BE2C (cell line): Measurements from ENCODE around the gene AADAC.
"Not testable (repeated sequence)": the region's sequence is repeated elsewhere in the genome, so short reads cannot be mapped to it uniquely, and the experiment has no call there.

Source experiments
- DNase-seq: peaks from one replicate; pipeline ENCODE4 v3.0.0-alpha.2; 2020
- H3K27me3 ChIP-seq: fragments of 250-450 bp; sonication (Bioruptor Pico); 2 replicates; pipeline ENCODE4 v1.5.1; 2020; ENCODE audit warnings: mild to moderate bottlenecking
- H3K36me3 ChIP-seq: fragments of 250-450 bp; sonication (Bioruptor Pico); 2 replicates; pipeline ENCODE4 v1.5.1; 2020; ENCODE audit warnings: mild to moderate bottlenecking
- H3K4me1 ChIP-seq: fragments of 250-450 bp; sonication (Bioruptor Pico); 2 replicates; pipeline ENCODE4 v1.5.1; 2020
- H3K4me3 ChIP-seq: 2 replicates; pipeline ENCODE4 v1.5.1; 2011; ENCODE audit warnings: low read depth, low read length
- H3K9me3 ChIP-seq: fragments of 250-450 bp; sonication (Bioruptor Pico); 2 replicates; pipeline ENCODE4 v1.5.1; 2020
- CTCF ChIP-seq: IDR thresholded peaks from 2 replicates; pipeline ENCODE4 v1.5.1; 2012; ENCODE audit warnings: mild to moderate bottlenecking, low read depth, low read length

The AADAC gene

GRCh38 chr3:151776259-151776740 lies 37.6 kb upstream of the AADAC start:
- H3K9me3 ChIP-seq: no peaks in the 10 kb centered on the region

GRCh38 chr3:151777880-151778279 lies 36.0 kb upstream of the AADAC start:
- no peak overlapping the region for H3K4me3 ChIP-seq
- H3K36me3 ChIP-seq: no peaks in the 10 kb centered on the region
- no peak for TF ChIP-seq CTCF
- peaks cover under 1% of the 10 kb centered on the region; the same call in 1 of the 2 replicates for H3K27me3 ChIP-seq
- no peaks in the 10 kb centered on the region for H3K9me3 ChIP-seq
- no peaks in the 10 kb centered on the region for H3K4me1 ChIP-seq
- no peak for DNase-seq

More at GRCh38 chr3:151776259-151776740, 37.6 kb upstream of the AADAC start:
- DNase-seq: no peak
- Histone ChIP-seq H3K4me1 (no peaks in the 10 kb centered on the region), H3K27me3 (peaks cover 4% of the 10 kb centered on the region; the same call in 1 of the 2 replicates), H3K36me3 (no peaks in the 10 kb centered on the region), H3K4me3 (no peak overlapping the region)
- TF ChIP-seq CTCF: no peak

GRCh38 chr3:151787626-151788025 lies 26.3 kb upstream of the AADAC start:
- Histone ChIP-seq H3K4me1 (no peaks in the 10 kb centered on the region), H3K4me3 (no peak overlapping the region), H3K27me3 (no peaks in the 10 kb centered on the region), H3K9me3 (no peaks in the 10 kb centered on the region), H3K36me3 (no peaks in the 10 kb centered on the region)
- TF ChIP-seq CTCF: no peak
- no peak for DNase-seq

- TF ChIP-seq CTCF: no peak
- Histone ChIP-seq H3K4me1 (no peaks in the 10 kb centered on the region), H3K36me3 (no peaks in the 10 kb centered on the region), H3K9me3 (no peaks in the 10 kb centered on the region), H3K4me3 (no peak overlapping the region), H3K27me3 (no peaks in the 10 kb centered on the region)
- DNase-seq: no peak
These were observed 25.5 kb upstream of the AADAC start for GRCh38 chr3:151788401-151788800.

GRCh38 chr3:151789853-151790463 lies 24.0 kb upstream of the AADAC start:
- TF ChIP-seq CTCF: no peak
- no peaks in the 10 kb centered on the region for H3K27me3 ChIP-seq
- no peaks in the 10 kb centered on the region for H3K36me3 ChIP-seq
- H3K4me1 ChIP-seq: no peaks in the 10 kb centered on the region
- no peaks in the 10 kb centered on the region for H3K9me3 ChIP-seq
- DNase-seq: no peak
- no peak overlapping the region for H3K4me3 ChIP-seq

GRCh38 chr3:151790763-151791162 lies 23.2 kb upstream of the AADAC start:
- H3K27me3 ChIP-seq, DNase-seq, H3K4me3 ChIP-seq, H3K4me1 ChIP-seq, H3K36me3 ChIP-seq, H3K9me3 ChIP-seq: not testable (repeated sequence)
